Measurements from ENCODE around the gene CHD6. TPM values are rescaled to one million over a fixed set of nuclear protein-coding genes. Genes with fewer than 3 reads are reported as not detected.

The CHD6 gene
- total RNA-seq, 1 donor from 2014 or later, result 112 TPM

- DNase-seq (ENCODE audit: low spot score), result no peak
These were observed 111.8 kb downstream of the CHD6 start for GRCh38 chr20:41506192-41506915.

GRCh38 chr20:41505184-41505583 is 113.0 kb downstream of the CHD6 start:
- DNase-seq (ENCODE audit: low spot score), result no peak

- no peak for DNase-seq (ENCODE audit: low spot score)
These were observed 116.8 kb downstream of the CHD6 start for GRCh38 chr20:41501376-41501775.

- DNase-seq (ENCODE audit: low spot score), result no peak
These were observed 118.0 kb downstream of the CHD6 start for GRCh38 chr20:41499961-41500725.

GRCh38 chr20:41499064-41499463 is 119.1 kb downstream of the CHD6 start:
- DNase-seq (ENCODE audit: low spot score), result no peak

GRCh38 chr20:41497186-41497895 is 120.8 kb downstream of the CHD6 start:
- no peak for DNase-seq (ENCODE audit: low spot score)

- no peak for DNase-seq (ENCODE audit: low spot score)
These were observed 123.7 kb downstream of the CHD6 start for GRCh38 chr20:41494451-41494850.

GRCh38 chr20:41483553-41483930 is 134.6 kb downstream of the CHD6 start:
- no peak for DNase-seq (ENCODE audit: low spot score)

GRCh38 chr20:41482647-41483552 is 135.3 kb downstream of the CHD6 start:
- no peak for DNase-seq (ENCODE audit: low spot score)

- no peak for DNase-seq (ENCODE audit: low spot score)
These were observed 138.0 kb downstream of the CHD6 start for GRCh38 chr20:41480054-41480770.

- DNase-seq (ENCODE audit: low spot score), result no peak
These were observed 139.1 kb downstream of the CHD6 start for GRCh38 chr20:41479113-41479512.

- no peak for DNase-seq (ENCODE audit: low spot score)
These were observed 140.2 kb downstream of the CHD6 start for GRCh38 chr20:41478026-41478425.

GRCh38 chr20:41476446-41476845 is 141.7 kb downstream of the CHD6 start:
- no peak for DNase-seq (ENCODE audit: low spot score)

- DNase-seq (ENCODE audit: low spot score), result peak; percentile 55
These were observed 142.2 kb downstream of the CHD6 start for GRCh38 chr20:41476013-41476441.

- no peak for DNase-seq (ENCODE audit: low spot score)
These were observed 142.7 kb downstream of the CHD6 start for GRCh38 chr20:41475503-41475902.

- DNase-seq (ENCODE audit: low spot score), result no peak
These were observed 147.6 kb downstream of the CHD6 start for GRCh38 chr20:41470362-41471095.

GRCh38 chr20:41469868-41470267 is 148.3 kb downstream of the CHD6 start:
- no peak for DNase-seq (ENCODE audit: low spot score)

GRCh38 chr20:41468994-41469600 is 149.1 kb downstream of the CHD6 start:
- no peak for DNase-seq (ENCODE audit: low spot score)

- DNase-seq (ENCODE audit: low spot score), result no peak
These were observed 150.5 kb downstream of the CHD6 start for GRCh38 chr20:41467690-41468089.

GRCh38 chr20:41467220-41467619 is 151.0 kb downstream of the CHD6 start:
- no peak for DNase-seq (ENCODE audit: low spot score)
